Measurements from ENCODE around the gene OR5B21. TPM values are rescaled to one million over a fixed set of nuclear protein-coding genes. Genes with fewer than 3 reads are reported as not detected.

OR5B21 gene
- total and polyA plus RNA-seq, 2 experiments from 2014 or later, result not detected

- Histone ChIP-seq H3K9me2 (ENCODE audit: insufficient read depth) (no peaks in the 10 kb centered on the region), H3K9me3 (ENCODE audit: low read depth) (no peaks in the 10 kb centered on the region), H3K9ac (no peak overlapping the region), H3K27me3 (replicated peaks; ENCODE audit: insufficient read depth) (no peaks in the 10 kb centered on the region), H3K79me2 (ENCODE audit: insufficient read depth) (no peaks in the 10 kb centered on the region), H3K27ac (no peak overlapping the region), H3K4me2 (ENCODE audit: unreplicated experiment) (no peak overlapping the region), H3F3A (ENCODE audit: insufficient read depth) (no peaks in the 10 kb centered on the region), H3K4me1 (ENCODE audit: insufficient read depth) (no peaks in the 10 kb centered on the region), H4K20me1 (ENCODE audit: insufficient read depth) (no peaks in the 10 kb centered on the region), H3K4me3 (no peak overlapping the region), H3K36me3 (ENCODE audit: low read depth) (0 out of 2 replicates have a peak, but pooled peaks cover 3% of the 10 kb centered on the region), H2AFZ (no peak overlapping the region)
- WGBS, 2 experiments (ENCODE audit: low coverage in 1 of 2, low lambda C conversion rate in 2 of 2, missing lambda C conversion rate in 2 of 2), result 54 to 62% methylated on average over 4 of the region's 4 CpGs
- TF ChIP-seq EZH2 (IDR thresholded peaks at IDR 0.05; ENCODE audit: insufficient read depth, poor library complexity, severe bottlenecking) (no peak), EZH2phosphoT487 (IDR thresholded peaks at IDR 0.05; ENCODE audit: insufficient read depth, low read depth) (no peak)
- no peak for DNase-seq
- in situ Hi-C loops (cut with MboI), result no loop called here
These were observed 4.5 kb downstream of the OR5B21 start for GRCh38 chr11:58503361-58503856.

DNA sequence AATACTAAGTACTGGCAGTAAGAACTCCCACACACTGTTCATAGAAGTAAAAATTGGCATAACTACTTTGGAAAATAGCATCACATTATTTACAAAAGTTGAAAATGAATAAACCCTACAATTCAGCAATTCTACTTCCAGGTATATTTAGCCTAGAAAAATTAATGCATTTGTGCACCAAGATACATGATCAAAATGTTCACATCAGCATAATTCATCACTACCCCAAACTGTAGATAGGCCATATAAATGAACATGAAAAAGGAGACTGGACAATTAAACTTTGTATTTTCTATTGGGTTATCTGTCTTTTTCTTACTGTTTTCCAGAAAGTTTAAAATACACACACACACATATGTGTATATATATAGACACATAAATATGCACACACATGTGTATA is 5.9 kb downstream of the OR5B21 start:
- no peak overlapping the region for H3K27ac ChIP-seq
- in situ Hi-C loops (cut with MboI), result no loop called here
- H4K20me1 ChIP-seq (ENCODE audit: insufficient read depth), result no peaks in the 10 kb centered on the region
- TF ChIP-seq EZH2 (IDR thresholded peaks at IDR 0.05; ENCODE audit: insufficient read depth, poor library complexity, severe bottlenecking), result no peak
- no peak for TF ChIP-seq EZH2phosphoT487 (IDR thresholded peaks at IDR 0.05; ENCODE audit: insufficient read depth, low read depth)
- H3K9ac ChIP-seq, result no peak overlapping the region
- H3K4me2 ChIP-seq (ENCODE audit: unreplicated experiment), result no peak overlapping the region
- no peaks in the 10 kb centered on the region for H3K27me3 ChIP-seq (replicated peaks; ENCODE audit: insufficient read depth)
- H3K79me2 ChIP-seq (ENCODE audit: insufficient read depth), result no peaks in the 10 kb centered on the region
- H3F3A ChIP-seq (ENCODE audit: insufficient read depth), result no peaks in the 10 kb centered on the region
- 0 out of 2 replicates have a peak, but pooled peaks cover 3% of the 10 kb centered on the region for H3K36me3 ChIP-seq (ENCODE audit: low read depth)
- no peaks in the 10 kb centered on the region for H3K4me1 ChIP-seq (ENCODE audit: insufficient read depth)
- H3K9me3 ChIP-seq (ENCODE audit: low read depth), result no peaks in the 10 kb centered on the region
- H3K4me3 ChIP-seq, result no peak overlapping the region
- H2AFZ ChIP-seq, result no peak overlapping the region
- DNase-seq, result no peak
- H3K9me2 ChIP-seq (ENCODE audit: insufficient read depth), result no peaks in the 10 kb centered on the region

DNA sequence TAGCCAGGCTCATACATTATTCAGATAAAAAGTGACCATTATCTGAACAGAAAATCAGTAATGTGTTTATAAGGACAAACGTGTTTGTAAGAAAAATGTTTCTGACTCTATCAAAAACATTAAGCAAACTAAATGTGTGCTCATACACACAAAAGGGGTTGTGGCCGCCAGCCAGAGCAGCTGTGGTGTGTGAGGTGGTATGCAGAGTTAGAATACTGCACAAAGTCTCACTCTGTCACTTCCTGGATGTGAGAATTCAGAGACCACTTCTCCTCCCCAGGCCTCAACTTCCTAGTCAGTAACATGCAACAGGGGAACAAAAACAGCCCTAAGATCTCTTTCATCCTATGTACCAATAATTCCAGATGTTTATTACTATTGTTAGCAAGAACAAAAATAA is 9.4 kb downstream of the OR5B21 start:
- H3K27me3 ChIP-seq (replicated peaks; ENCODE audit: insufficient read depth), result no peaks in the 10 kb centered on the region
- H3F3A ChIP-seq (ENCODE audit: insufficient read depth), result peaks cover 15% of the 10 kb centered on the region
- no peak for DNase-seq
- H3K9ac ChIP-seq, result no peak overlapping the region
- WGBS, 2 experiments (ENCODE audit: low coverage in 1 of 2, low lambda C conversion rate in 2 of 2, missing lambda C conversion rate in 2 of 2), result 35 to 42% methylated on average over 2 of the region's 2 CpGs
- H3K79me2 ChIP-seq (ENCODE audit: insufficient read depth), result no peaks in the 10 kb centered on the region
- no peaks in the 10 kb centered on the region for H3K9me2 ChIP-seq (ENCODE audit: insufficient read depth)
- H3K36me3 ChIP-seq (ENCODE audit: low read depth), result no peaks in the 10 kb centered on the region; the same call in 1 of the 2 replicates
- H3K9me3 ChIP-seq (ENCODE audit: low read depth), result no peaks in the 10 kb centered on the region
- H3K4me3 ChIP-seq, result no peak overlapping the region
- H3K4me2 ChIP-seq (ENCODE audit: unreplicated experiment), result no peak overlapping the region
- H3K27ac ChIP-seq, result no peak overlapping the region
- peak overlapping the region; percentile 36; the same call in 1 of the 2 replicates for H2AFZ ChIP-seq
- TF ChIP-seq EZH2 (IDR thresholded peaks at IDR 0.05; ENCODE audit: insufficient read depth, poor library complexity, severe bottlenecking) (no peak), EZH2phosphoT487 (IDR thresholded peaks at IDR 0.05; ENCODE audit: insufficient read depth, low read depth) (no peak)
- in situ Hi-C loops (cut with MboI), result no loop called here
- H4K20me1 ChIP-seq (ENCODE audit: insufficient read depth), result no peaks in the 10 kb centered on the region
- H3K4me1 ChIP-seq (ENCODE audit: insufficient read depth), result peaks cover 19% of the 10 kb centered on the region

GRCh38 chr11:58497951-58498350 is 10.0 kb downstream of the OR5B21 start:
- no peaks in the 10 kb centered on the region; the same call in 1 of the 2 replicates for H3K36me3 ChIP-seq (ENCODE audit: low read depth)
- H3K27ac ChIP-seq, result no peak overlapping the region
- no peak overlapping the region for H2AFZ ChIP-seq
- DNase-seq, result no peak
- no peaks in the 10 kb centered on the region for H3K9me3 ChIP-seq (ENCODE audit: low read depth)
- H3K4me2 ChIP-seq (ENCODE audit: unreplicated experiment), result no peak overlapping the region
- peaks cover 23% of the 10 kb centered on the region for H3K4me1 ChIP-seq (ENCODE audit: insufficient read depth)
- H3K9me2 ChIP-seq (ENCODE audit: insufficient read depth), result no peaks in the 10 kb centered on the region
- 61 to 84% methylated on average over 2 of the region's 2 CpGs for WGBS, 2 experiments (ENCODE audit: low coverage in 1 of 2, low lambda C conversion rate in 2 of 2, missing lambda C conversion rate in 2 of 2)
- H3K27me3 ChIP-seq (replicated peaks; ENCODE audit: insufficient read depth), result no peaks in the 10 kb centered on the region
- no peaks in the 10 kb centered on the region for H4K20me1 ChIP-seq (ENCODE audit: insufficient read depth)
- no peaks in the 10 kb centered on the region for H3K79me2 ChIP-seq (ENCODE audit: insufficient read depth)
- H3K9ac ChIP-seq, result no peak overlapping the region
- peaks cover 15% of the 10 kb centered on the region for H3F3A ChIP-seq (ENCODE audit: insufficient read depth)
- in situ Hi-C loops (cut with MboI), result no loop called here
- TF ChIP-seq EZH2phosphoT487 (IDR thresholded peaks at IDR 0.05; ENCODE audit: insufficient read depth, low read depth) (no peak), EZH2 (IDR thresholded peaks at IDR 0.05; ENCODE audit: insufficient read depth, poor library complexity, severe bottlenecking) (no peak)
- no peak overlapping the region for H3K4me3 ChIP-seq

DNA sequence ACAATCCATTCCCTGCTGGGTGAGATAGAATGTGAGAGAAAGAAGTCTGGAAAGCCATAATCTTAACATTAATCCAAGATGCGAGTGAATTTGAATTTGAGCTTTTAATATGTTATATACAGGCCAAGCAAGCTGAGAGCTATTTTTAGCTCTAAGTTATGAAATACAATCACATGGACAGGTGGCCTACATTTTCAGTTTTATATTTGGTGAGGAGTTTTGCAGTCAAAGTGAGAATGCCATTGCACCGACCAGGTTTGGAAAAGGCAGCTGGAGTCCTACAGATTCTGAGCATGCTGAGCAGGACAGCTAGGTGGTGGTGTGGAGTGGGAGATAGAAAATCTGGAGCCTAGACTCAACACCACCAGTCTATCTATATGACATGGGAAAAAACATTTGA is 12.0 kb downstream of the OR5B21 start:
- no peak overlapping the region for H2AFZ ChIP-seq
- no peak overlapping the region for H3K27ac ChIP-seq
- no peaks in the 10 kb centered on the region for H3K27me3 ChIP-seq (replicated peaks; ENCODE audit: insufficient read depth)
- H3K36me3 ChIP-seq (ENCODE audit: low read depth), result no peaks in the 10 kb centered on the region; the same call in 1 of the 2 replicates
- DNase-seq, result no peak
- TF ChIP-seq EZH2phosphoT487 (IDR thresholded peaks at IDR 0.05; ENCODE audit: insufficient read depth, low read depth) (no peak), EZH2 (IDR thresholded peaks at IDR 0.05; ENCODE audit: insufficient read depth, poor library complexity, severe bottlenecking) (no peak)
- H4K20me1 ChIP-seq (ENCODE audit: insufficient read depth), result no peaks in the 10 kb centered on the region
- peaks cover 15% of the 10 kb centered on the region for H3F3A ChIP-seq (ENCODE audit: insufficient read depth)
- H3K9me2 ChIP-seq (ENCODE audit: insufficient read depth), result no peaks in the 10 kb centered on the region
- H3K9me3 ChIP-seq (ENCODE audit: low read depth), result no peaks in the 10 kb centered on the region
- no peak overlapping the region for H3K4me2 ChIP-seq (ENCODE audit: unreplicated experiment)
- in situ Hi-C loops (cut with MboI), result no loop called here
- 84 to 91% methylated on average over 2 of the region's 2 CpGs for WGBS, 2 experiments (ENCODE audit: low coverage in 1 of 2, low lambda C conversion rate in 2 of 2, missing lambda C conversion rate in 2 of 2)
- no peaks in the 10 kb centered on the region for H3K79me2 ChIP-seq (ENCODE audit: insufficient read depth)
- H3K9ac ChIP-seq, result no peak overlapping the region
- H3K4me3 ChIP-seq, result no peak overlapping the region
- peaks cover 23% of the 10 kb centered on the region for H3K4me1 ChIP-seq (ENCODE audit: insufficient read depth)

All from GM23248 (cell line).